NCI-H2029 treated with DMSO at 0.1 percent for 48 hours (cell line): Measurements from ENCODE around the gene TAF11.
"Not testable (repeated sequence)": the region's sequence is repeated elsewhere in the genome, so short reads cannot be mapped to it uniquely, and the experiment has no call there.

ENCODE experiments used
- DNase-seq: peaks from one replicate; lab custom pipeline; 2025; lab: John Stamatoyannopoulos, UW

TAF11 gene, protein sequence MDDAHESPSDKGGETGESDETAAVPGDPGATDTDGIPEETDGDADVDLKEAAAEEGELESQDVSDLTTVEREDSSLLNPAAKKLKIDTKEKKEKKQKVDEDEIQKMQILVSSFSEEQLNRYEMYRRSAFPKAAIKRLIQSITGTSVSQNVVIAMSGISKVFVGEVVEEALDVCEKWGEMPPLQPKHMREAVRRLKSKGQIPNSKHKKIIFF

DNA sequence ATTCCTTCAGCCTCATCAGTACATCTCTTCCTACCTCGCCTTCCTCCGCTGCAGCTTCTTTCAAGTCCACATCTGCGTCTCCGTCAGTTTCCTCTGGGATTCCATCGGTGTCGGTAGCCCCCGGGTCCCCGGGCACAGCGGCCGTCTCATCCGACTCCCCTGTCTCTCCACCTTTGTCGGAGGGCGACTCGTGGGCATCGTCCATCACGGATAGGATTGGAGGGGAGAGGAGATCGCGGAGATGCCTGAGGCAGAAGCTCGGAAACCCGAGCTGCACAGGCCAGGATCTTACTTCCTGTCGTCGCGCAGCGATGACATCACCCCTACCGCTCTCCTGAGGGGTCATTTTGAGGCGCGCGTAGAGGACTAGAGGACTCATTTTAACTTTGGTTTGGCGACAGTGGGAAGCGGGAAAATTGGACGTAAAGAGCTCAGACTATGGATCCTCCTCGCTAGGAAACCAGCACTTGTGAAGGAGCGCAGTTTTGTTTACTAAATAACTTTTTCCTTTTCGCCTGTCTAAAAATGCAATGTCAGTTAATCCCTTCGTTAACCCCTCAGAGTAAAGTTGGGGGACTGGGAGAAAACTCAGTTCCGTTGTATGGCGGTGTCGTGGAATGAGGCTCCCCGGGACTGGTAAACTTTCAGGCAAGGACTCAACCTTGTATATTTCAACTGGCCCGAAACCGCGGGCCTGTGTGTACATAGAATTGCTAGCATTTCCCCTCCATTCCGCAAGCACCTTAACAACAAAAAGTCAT, at the start of gene TAF11:
Gene TAF11 (minus strand): TSS at position 290 of the 761 bp plus-strand sequence. CDS start 85 bp downstream, at position 205.
- peak; percentile 89 for DNase-seq

DNA sequence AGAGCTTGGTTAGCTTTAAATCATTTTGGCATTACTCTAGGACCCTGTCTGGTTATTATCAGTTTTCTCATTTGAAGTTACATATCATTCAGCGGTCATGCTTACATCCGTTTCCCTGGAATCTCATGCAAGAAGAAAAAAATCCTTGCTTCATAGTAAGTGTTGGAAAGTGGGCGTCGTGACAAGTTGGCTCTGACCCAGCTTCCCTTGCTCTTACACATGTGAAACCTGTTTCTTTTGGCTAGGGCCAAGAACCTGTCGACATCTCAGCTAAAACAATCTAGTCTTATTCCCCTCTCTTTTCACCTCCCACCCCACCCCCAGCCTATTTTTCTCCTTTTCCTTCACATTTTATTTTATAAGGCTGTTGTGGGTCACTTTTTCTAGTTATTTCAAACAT, 46.7 kb upstream of the TAF11 start:
- DNase-seq: no peak

DNA sequence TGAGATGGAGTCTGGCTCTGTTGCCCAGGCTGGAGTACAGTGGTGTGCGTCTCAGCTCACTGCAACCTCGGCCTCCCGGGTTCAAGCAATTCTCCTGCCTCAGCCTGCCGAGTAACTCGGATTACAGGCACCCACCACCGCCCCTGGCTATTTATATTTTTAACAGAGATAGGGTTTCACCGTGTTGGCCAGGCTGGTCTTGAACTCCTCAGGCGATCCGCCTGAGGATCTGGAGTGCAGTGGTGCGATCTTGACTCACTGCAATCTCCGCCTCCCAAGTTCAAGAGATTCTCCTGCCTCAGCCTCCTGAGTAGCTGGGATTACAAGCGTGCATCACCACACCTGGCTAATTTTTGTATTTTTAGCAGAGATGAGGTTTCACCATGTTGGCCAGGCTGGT, 44.4 kb upstream of the TAF11 start:
- DNase-seq: not testable (repeated sequence)

DNA sequence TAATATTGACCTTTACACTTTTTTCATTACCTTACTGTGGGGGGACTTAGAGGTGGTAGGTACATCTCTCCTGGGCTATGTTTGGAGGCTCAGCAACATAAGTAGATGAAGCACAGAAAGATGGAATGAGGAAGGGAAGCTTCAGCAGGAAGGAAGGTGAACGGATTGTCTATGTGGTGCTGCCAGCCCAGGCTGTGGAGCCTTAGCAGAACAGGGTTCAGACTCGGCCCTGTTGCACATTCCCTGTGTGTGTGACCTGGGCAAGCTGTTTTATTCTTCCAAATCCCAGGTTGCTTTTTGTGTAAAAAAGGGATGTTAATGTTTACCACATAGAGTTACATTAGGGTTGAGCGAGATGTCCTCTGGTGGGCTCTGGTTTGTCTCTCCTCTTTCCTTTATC, 42.4 kb upstream of the TAF11 start:
- no peak for DNase-seq

DNA sequence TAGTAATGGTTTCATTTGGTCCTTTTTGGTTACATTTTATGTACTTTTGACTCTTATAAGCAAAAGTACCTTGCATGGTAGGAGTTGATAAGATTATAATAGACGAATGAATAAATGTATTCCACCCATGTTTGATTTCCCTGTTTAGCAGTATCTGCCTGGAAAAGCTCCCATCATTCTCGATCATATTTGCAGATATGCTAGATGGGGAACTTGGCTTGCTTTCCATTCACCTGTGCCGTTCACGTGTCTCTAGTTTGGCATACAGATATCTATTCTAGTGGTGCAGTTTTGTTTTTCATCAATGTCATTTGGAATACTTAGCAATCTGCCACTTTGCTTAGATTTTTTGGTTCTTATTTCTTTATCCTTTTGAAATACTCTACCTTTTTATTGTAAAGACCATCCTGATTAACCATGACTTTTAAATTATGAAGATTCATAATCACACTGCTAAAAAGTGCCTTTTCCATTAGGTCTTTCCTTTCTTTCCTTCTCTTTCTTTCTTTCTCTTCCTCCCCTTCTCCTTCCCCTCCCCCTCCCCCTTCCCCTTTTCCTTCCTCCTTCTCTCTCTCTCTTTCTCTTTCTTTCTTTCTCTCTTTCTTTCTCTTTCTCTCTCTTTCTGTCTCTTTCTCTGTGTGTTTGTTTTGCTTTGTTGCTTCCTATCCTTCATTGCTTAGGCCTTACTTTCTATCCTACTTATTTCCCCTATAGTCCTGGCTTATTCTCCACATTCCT, 41.6 kb upstream of the TAF11 start:
- DNase-seq: no peak

DNA sequence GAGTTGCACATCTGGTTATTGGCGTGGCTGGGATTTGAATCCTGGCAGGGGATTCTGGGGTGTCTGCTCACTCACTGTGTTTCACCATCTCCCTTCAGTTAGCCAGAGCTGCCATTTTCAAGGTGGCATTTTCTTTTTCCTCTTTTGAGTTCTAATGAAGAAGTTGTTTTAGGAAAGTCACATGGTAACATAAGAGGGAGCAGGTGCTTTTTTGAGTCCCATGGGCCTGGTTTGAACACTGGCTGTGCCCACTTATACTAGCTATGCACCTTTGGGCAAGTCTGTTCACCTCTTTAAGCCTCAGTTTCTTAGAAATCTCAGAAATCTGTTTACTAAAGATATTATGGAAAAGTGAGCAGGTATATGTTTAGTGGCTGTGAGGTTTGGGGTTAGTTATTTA, 40.9 kb upstream of the TAF11 start:
- no peak for DNase-seq

DNA sequence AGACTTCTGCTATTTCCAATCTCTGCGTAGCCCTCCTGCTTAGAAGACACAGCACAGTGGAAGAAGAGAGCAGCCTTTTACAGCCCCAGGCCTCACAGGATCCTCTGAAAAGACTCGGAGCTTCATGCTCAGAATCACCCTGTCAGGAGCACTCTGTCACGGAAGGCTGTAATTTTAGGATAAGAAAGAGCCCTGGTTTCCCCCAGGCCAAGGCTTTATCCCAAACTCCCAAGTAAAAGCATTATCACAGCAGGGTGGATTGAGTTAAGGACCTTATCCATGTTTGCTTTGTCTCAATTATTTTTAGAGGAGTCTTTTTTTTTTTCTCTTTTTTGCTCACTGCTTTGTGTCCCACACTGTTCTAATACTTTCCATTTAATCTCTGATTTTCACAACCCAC, 40.4 kb upstream of the TAF11 start:
- DNase-seq: no peak

DNA sequence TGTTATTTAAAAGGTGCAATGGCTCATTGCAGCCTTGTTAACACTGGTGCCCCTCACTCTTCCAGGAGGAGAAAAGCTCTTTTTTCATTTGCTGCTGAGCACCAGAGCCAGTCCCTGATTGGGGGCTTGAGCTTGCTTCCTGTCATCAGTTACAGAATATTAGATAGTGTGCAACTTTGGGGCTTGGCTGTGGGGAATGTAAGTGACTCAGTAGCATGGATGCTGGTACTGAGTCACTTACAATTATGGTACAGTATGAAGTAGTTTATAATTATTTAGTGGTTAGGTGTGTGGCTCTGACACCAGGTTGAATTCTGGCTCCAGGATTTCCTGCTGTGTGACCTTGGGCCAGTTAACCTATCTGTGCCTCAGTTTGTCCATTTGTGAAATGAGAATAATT, 38.8 kb upstream of the TAF11 start:
- no peak for DNase-seq

DNA sequence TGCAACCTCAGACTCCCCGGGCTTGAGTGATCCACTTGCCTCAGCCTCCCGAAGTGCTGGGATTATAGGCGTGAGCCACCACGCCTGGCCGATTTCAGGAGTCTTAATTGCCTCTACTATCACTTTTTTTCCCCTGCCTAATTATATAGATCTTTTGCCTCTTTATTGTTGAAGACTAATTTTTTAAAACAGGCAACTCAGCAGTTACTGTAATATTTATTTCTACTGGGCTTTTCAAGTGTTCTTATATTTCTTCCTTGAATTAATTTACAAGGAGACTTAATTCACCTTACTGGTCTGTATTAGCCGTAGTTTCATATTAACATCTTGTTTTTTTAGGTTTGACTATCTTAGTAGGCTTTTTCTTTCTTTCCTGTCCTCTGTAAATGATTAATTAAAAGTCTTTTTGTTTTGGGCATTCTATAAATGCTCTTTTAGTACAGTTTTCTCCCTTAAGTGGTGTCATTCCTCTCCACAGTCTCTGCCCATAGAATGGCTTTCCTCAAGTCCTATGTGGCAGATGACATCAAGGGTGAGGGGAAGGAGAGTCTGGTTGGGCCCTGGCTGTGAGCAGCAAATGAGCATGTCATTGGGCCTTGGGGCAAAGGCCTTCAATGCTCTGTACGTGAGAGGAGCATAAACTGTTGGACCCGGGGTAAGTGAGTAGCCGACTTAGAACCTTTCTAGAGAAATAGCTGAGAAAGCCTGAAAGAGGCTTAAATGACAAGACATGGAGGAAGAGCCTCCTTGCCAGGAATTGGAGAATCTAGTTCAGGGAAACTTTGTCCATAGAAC, 37.2 kb upstream of the TAF11 start:
- DNase-seq: no peak

DNA sequence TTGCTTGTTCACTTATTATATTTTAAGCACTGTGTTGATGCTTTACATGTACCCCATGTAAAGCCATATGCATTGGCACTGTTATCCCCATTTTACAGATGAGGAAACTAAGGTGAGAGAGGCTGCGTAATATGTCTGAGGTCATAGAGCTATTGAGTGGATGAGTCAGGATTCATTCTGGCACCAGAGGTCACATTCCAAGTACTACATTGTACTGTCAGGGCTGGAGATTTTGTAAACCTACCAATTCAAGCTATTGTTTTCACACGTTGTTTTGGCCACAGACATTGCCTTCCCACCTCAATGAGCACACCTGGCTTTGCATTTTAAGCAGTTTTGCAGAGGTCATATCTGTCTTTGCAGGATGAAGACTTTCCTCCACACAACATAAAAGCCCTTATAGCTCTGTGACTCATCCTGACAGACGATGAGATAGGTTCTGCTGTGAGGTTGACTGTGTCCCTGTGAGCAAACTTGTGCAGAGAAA, 34.4 kb upstream of the TAF11 start:
- peak; percentile 31 for DNase-seq

DNA sequence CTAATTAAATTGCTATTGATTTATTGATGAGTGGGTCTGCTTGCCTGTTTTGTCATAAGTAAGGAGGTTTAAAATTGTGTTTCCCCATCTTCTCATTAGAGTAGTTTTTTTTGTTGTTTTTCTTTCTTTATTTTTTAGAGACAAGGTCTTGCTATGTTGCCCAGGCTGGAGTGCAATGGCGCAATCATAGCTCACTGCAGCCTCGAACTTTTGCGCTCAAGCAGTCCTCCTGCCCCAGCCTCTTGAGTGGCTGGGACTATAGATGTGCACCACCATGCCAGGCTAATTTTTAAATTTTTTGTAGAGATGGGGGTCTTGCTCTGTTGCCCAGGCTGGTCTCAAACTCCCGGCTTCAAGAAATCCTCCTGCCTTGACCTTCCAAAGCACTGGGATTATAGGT, 32.3 kb upstream of the TAF11 start:
- DNase-seq: no peak

DNA sequence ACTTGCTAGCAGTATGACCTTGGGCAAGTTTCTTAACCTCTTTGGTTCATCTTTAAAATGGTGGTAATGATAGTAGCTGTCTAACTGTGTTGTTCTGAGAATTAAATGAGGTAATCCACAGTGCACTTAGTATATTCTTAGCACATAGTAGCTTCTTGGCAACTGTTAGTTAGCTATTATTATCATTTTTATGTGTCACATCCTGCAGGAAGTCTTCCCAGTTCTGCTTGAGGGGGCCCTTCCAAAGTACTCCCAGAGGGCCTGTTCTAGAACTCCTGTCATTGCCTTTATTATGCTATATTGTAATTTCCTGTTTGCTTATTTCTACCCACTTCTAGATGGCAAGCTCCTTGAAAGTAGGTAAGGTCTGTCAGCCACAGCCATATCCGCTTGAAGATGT, 31.8 kb upstream of the TAF11 start:
- DNase-seq: no peak

DNA sequence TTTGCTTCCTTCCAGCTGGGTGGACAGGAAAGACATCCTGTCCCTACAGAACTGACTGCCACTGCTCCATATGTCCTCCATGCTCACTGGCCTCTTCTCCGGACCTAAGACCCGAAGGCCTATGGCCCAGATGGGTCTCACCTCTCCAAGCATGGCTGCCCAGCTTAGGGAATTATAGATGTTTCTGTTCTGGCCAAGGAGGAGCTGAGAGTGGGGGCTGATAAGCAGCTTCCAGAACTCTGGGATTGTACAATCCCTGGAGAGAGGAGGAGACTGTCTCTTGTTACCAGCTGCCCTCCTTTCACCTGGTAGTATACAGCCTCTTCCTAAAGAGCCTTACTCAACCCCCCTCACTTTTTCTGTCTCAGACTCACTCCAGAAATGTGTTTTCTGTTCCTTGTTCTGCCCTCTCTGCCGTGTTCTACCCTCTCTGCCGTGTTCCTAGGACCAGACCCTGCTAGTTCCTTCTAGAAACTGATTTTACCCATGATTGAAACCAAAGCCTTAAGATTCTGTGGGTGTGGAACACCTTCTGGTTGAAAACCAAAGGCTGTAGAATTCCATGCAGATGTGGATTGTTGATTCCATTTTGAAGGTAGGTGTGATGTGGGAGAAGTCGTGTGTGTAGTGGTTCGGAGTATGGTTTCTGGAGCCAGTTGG, 29.9 kb upstream of the TAF11 start:
- DNase-seq: no peak

DNA sequence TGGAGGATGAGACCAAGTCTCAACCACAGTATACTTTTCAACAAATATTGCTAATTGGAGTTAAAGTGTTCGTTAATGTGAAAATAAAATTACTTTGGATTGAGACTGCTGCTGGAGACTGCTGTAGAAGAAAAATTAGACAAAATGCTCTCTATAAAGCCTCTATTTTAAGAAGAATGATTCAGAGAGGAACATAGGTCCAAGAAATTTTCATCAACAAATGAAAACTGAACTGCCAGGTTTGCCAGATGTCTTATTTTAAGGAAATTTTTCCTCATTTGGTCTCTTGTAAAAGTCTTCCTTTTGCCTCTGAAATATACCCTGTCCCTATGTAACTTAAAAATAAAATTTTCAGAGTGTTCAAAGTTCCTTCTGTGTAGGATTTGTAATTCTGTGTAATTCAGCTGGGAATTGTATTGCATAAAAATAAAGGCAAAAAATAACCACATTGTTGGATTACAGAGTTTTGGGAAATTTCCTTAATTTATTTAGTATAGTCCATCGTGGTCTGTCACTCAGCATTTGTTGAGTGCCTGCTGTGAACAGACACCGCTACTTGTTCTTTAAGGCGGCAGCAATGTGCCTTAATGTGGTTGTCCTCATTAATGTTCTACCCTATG, 28.6 kb upstream of the TAF11 start:
- DNase-seq: no peak

DNA sequence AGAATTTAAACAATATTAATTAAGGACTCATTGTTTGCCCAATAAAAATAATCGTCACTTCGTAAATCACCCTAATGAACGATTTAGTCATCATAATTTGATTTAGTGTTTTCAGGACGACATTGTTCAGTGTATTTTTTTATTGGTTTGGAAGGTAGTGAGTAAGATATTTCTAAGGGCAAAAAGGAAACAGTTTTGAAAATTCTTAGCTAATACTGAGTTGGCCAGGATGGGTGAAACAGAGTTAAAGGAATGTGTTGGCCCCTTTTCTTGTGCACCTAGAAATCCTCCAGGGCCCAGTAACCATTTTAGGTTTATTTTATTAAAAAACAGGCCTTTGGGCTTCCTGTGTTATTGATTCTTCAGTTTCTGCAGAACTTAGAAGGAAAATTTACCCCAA, 26.5 kb upstream of the TAF11 start:
- no peak for DNase-seq

DNA sequence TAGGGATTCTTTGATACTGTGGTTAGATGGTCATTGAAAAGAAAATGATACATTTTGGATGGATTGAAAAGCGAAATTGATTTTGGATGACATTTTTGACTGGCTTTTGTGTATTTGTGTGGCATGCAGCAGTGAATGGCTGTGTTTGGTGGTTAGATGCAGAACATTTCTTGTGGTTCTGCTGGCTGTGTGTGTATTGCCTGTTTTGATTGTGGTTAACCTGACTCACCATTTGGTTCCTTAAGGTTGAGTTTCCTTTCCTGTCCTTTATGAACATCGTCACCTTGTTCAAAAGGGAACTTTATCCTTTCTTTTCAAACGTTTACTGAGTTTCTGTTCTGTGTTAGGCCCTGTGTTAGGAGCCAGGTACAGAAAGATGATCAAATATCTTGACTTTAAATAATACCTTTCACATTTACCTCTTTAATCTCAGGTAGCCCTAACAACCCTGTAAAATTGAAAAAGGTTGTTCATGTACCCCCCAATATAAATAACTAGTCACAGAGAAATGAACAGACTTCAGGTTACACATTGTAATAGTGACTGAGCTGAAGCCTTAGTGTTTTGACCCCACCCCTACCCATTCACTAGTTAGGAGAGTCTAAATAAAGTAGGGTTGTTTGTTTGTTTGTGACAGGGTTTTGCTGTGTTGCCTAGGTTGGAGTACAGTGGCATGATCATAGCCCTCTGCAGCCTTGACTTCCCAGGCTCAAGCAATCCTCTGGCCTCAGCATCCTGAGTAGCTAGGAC, 25.0 kb upstream of the TAF11 start:
- DNase-seq: no peak

DNA sequence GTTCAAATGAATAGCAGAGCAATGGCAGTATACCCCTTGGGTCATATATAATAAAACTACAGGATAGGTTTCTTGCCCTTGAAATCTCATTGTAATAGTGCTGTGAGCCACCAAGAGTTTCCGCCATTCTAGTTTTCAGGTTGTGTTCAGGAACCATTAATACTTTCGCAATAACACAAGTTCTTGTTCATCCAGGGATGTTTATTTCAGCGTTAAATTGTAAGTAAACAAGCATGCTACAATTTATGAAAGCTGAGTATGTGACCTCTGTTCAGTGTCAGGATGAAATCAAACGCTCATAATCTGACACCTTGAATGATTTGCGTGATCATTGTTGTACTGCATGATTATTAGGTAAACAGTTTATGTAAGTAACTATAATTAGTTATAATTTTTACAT, 24.0 kb upstream of the TAF11 start:
- no peak for DNase-seq

DNA sequence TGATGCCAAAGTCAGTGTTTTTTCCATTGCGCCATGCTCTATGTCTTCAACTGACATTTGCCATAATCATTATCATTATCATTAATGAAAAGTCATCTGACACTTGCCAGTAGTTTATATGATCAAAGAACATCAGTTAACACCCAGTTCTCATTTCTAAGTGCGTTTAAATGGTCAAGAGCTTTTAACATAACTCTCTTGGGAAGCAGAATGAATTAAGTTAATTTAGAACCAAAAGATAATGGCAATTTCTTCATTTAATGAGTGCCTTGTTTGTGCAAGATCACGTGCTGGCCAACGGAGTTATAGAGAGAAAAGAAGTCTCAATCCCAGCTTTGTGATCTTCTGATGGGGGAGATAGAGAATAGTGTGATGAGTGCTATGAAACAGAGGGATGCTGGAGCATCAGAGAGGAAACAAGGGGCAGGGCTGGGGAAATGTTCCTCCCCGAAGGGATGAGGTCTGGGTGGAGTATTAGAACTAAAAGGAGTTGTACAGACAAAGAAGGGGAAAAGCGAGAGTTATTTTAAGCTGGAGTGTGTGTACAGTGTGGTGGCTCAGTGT, 21.6 kb upstream of the TAF11 start:
- no peak for DNase-seq

DNA sequence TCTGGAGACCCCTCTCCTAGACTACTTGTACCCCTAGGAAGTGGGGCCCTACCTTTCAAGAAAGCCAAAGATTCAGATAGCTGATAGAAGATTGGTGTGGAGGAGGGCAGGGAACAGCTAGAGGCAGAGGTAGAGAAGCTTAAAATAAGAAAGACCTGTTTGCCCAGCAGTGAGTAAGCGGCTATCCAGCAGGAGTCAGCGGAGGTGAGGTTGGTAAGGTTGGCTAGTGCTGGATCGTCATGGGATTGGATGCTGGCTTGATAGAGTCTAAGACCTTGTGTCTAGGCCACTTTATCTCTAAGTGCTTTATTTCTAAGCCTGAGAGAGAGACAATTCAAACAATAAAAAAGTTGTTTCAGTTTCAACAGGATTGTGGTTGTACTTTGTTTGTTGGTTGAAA, 20.4 kb upstream of the TAF11 start:
- DNase-seq: no peak

DNA sequence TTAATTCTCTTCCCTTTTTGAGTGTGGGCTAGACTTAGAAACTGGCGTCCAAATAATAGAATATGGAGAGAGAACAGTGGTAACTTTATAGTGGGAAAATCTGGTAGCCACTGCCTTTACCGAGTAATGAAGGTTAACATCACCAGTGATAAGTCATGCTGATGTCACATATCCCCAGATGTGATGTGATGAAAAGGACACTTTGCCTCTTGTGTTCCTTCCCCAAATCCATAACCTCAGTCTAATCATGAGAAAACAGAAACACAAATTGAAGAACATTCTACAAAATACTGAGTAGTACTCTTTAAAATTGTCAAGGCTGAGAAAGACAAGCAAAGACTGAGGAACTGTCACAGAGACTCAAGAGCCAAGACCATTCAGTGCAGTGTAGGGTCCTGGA, 19.0 kb upstream of the TAF11 start:
- DNase-seq: no peak
